Activated naive CD4-positive, alpha-beta T cell treated with anti-CD3 and anti-CD28 coated beads, Interleukin-2, amount 50 U/mL, for 24 hours (primary cell): ENCODE measurements around the gene YOD1.

Experiments
- H3K27ac Mint-ChIP-seq: one replicate; pipeline ENCODE4 v1.8.0; 2021; ENCODE audit warnings: mild to moderate bottlenecking, mixed read lengths
- H3K27me3 Mint-ChIP-seq: one replicate; pipeline ENCODE4 v1.8.0; 2021; ENCODE audit warnings: mixed read lengths
- H3K36me3 Mint-ChIP-seq: one replicate; pipeline ENCODE4 v1.8.0; 2021; ENCODE audit warnings: mixed read lengths
- H3K4me1 Mint-ChIP-seq: one replicate; pipeline ENCODE4 v1.8.0; 2021; ENCODE audit warnings: mixed read lengths
- H3K4me3 Mint-ChIP-seq: one replicate; pipeline ENCODE4 v1.8.0; 2021; ENCODE audit warnings: mild to moderate bottlenecking, mixed read lengths
- H3K9me3 Mint-ChIP-seq: one replicate; pipeline ENCODE4 v1.8.0; 2021; ENCODE audit warnings: mixed read lengths

The YOD1 gene

DNA sequence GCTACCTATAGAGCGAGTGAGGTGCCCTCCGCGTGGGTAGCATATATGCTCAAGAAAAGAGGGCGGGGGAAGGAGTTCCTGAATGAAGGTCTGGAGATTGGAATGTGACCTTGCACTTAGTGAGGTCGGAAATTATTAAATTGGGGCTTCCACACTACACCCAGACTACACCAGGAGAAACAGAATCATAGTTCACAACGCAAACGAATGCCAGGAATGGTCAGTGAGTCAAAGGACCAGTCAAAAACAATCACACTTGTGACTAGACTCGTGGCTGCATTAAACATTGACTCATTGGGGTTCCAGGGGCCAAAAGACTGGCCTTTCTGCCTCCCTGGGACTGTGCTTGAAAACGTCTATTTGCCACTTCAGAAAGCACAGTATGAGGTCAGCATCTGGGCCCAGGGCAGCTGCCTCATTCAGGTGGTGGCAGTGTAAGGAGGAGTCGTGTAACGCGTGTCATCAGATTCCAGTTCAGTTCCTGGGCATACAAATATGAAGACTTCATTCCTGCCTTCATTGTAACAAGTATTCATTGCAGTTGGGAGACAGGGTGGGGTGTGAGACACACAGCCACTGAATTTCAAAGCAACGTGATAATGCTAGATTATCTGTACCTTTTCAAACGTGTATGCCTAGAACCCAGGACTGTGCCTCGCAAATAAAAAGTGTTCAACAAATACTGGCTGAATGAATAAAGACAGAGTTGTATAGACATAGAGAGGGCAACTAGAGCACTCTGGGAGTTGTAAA, at the start of gene YOD1:
YOD1 (minus strand) TSS at position 18 of the 753 bp plus-strand sequence. CDS start 178 bp downstream, outside the sequence.
- Mint-ChIP-seq H3K4me3 (peak within 1 kb of the TSS; percentile 99), H3K4me1 (peaks cover 69% of the 10 kb centered on the region), H3K9me3 (no peaks in the 10 kb centered on the region), H3K36me3 (peaks cover 7% of the 10 kb centered on the region), H3K27me3 (no peaks in the 10 kb centered on the region), H3K27ac (peak within 1 kb of the TSS; percentile 99)

DNA sequence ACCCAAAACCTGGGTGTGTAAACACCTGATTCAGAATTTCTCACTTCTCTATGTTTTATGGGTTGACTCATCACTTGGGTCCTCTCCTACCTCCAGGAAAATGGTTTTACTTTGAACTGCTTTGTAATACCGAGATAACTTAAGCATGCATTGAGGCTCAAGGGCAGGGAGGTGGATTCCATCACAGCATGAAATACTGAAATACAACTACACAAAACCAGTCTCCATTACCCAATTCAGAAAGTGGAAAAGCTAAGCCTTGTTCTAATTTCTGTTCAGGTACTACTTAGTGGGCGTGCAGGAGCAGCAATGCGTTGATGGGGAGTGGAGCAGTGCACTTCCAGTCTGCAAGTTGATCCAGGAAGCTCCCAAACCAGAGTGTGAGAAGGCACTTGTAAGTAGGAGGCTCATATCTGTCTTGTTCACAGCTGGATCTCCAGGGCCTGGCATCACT, 46.9 kb upstream of the YOD1 start:
- peaks cover 9% of the 10 kb centered on the region for H3K4me1 Mint-ChIP-seq
- H3K4me3 Mint-ChIP-seq, result no peak overlapping the region
- peak overlapping the region; percentile 51 for H3K27ac Mint-ChIP-seq
- peaks cover 7% of the 10 kb centered on the region for H3K36me3 Mint-ChIP-seq
- no peaks in the 10 kb centered on the region for H3K9me3 Mint-ChIP-seq
- no peaks in the 10 kb centered on the region for H3K27me3 Mint-ChIP-seq

GRCh38 chr1:207093944-207094343, 42.9 kb upstream of the YOD1 start:
- Mint-ChIP-seq H3K4me1 (peaks cover 32% of the 10 kb centered on the region), H3K27me3 (no peaks in the 10 kb centered on the region), H3K36me3 (peaks cover 4% of the 10 kb centered on the region), H3K27ac (no peak overlapping the region), H3K9me3 (no peaks in the 10 kb centered on the region), H3K4me3 (no peak overlapping the region)

- Mint-ChIP-seq H3K4me3 (no peak overlapping the region), H3K4me1 (peaks cover 35% of the 10 kb centered on the region), H3K36me3 (peaks cover 4% of the 10 kb centered on the region), H3K9me3 (no peaks in the 10 kb centered on the region), H3K27ac (peak overlapping the region; percentile 42), H3K27me3 (no peaks in the 10 kb centered on the region)
Observed at GRCh38 chr1:207091200-207091908, 40.3 kb upstream of the YOD1 start.

DNA sequence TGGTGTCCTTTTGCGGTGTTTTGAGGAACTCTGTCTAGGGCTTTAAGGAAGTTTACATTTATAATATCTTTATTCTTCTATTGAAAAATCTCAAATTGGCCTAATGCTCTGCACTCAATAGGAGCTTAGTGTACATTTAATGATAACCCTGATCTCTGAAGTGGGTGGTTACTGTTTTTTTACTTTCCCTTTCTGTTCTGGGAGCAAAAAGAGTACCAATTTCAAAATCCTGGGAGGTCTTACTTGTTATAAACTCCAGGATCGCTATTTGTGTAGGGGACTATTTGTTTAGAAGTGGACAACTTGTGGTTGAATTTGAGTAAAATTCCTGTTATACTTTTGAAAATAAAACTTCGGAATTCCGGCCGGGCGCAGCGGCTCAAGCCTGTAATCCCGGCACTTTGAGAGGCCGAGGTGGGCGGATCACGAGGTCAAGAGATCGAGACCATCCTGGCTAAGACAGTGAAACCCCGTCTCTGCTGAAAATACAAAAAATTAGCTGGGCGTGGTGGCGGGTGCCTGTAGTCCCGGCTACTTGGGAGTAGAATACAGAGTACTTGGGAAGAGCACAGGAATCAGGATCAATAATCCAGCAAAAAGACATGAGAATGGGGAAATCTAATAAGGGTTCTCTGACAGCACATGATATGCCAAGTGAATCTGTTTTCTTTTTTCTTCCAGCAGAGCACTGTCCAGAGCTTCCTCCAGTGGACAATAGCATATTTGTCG, 38.8 kb upstream of the YOD1 start:
- H3K36me3 Mint-ChIP-seq, result no peaks in the 10 kb centered on the region
- peak overlapping the region; percentile 90 for H3K27ac Mint-ChIP-seq

GRCh38 chr1:207088701-207089626, 38.0 kb upstream of the YOD1 start, which contains the start of gene C4BPB:
TSS of gene C4BPB (plus strand) at chr1:207088860. CDS start at chr1:207089532, 672 bp downstream.
- Mint-ChIP-seq H3K36me3 (no peaks in the 10 kb centered on the region), H3K9me3 (no peaks in the 10 kb centered on the region), H3K4me3 (peak within 1 kb of the TSS; percentile 84), H3K27ac (peak within 1 kb of the TSS; percentile 90), H3K4me1 (peaks cover 46% of the 10 kb centered on the region), H3K27me3 (peaks cover 3% of the 10 kb centered on the region)

More for the DNA sequence above, 38.8 kb upstream of the YOD1 start:
- Mint-ChIP-seq H3K4me1 (peaks cover 42% of the 10 kb centered on the region), H3K9me3 (no peaks in the 10 kb centered on the region), H3K4me3 (peak overlapping the region; percentile 84), H3K27me3 (no peaks in the 10 kb centered on the region)

DNA sequence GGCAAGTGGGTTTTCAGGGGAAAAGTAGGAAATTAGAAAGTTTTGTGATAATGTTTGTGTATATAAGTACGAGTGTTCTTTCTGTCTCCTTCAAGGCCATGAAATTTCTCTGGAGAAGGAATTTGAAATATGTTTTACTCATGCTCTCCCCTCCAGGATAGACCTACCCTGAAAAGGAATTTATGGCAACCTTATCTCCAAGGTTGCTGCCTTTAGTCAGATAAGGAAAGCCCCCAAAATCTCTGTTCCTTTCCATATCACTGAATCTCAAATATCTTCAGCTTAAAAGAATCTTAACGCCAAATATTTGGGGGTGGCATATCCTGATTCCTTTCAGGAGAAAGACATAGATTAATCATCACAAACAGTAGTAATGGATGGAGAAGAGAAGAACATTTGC, 37.2 kb upstream of the YOD1 start:
- Mint-ChIP-seq H3K36me3 (no peaks in the 10 kb centered on the region), H3K27me3 (peaks cover 3% of the 10 kb centered on the region), H3K4me1 (peaks cover 46% of the 10 kb centered on the region), H3K4me3 (no peak overlapping the region), H3K27ac (peak overlapping the region; percentile 35), H3K9me3 (no peaks in the 10 kb centered on the region)

DNA sequence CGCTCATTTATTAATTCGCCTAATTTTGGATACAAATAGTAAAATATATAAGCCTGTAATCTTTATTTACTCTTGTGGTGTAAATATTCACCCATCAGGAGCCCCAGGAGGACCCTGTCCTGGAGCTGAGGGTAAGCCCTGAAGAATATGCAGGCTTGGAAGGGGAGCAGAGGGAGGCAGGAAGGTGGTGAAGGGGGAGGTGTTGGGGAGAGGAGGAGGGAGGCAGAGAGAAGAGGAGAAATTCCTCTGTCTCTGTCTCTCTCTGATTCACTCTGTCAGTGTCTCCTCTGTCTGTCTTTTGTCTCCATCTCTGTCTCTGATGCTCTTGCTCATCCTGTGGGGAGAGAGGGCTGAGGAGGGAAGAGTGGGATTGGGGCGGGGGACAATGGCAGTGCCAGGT, 34.9 kb upstream of the YOD1 start:
- H3K4me1 Mint-ChIP-seq, result peaks cover 40% of the 10 kb centered on the region
- H3K27me3 Mint-ChIP-seq, result peaks cover 4% of the 10 kb centered on the region
- H3K36me3 Mint-ChIP-seq, result no peaks in the 10 kb centered on the region
- no peak overlapping the region for H3K4me3 Mint-ChIP-seq
- H3K27ac Mint-ChIP-seq, result no peak overlapping the region
- no peaks in the 10 kb centered on the region for H3K9me3 Mint-ChIP-seq

DNA sequence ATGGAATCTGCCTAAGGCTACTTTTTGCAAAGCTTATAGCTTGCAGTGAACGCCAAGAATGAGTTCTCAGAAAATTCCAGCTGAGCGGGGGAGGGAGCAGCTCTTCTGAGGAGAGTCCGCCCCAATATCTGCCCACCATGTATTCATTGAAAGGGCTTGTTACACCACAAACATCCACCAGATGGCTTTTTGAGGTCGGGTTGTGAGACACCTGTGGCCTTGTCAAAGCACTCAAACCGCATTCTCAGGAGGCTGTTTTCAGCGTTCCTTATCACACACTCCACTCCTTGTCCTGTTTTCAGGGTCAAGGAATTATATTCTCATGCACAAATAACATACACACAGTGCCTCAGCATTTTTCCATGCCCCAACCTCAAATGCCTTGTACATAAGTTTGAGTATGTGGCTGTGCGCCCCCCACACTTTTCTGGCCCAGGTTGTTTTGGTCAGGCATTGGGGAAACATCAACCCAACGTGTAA, 33.7 kb upstream of the YOD1 start:
- Mint-ChIP-seq H3K27me3 (peaks cover 4% of the 10 kb centered on the region), H3K9me3 (no peaks in the 10 kb centered on the region), H3K27ac (peak overlapping the region; percentile 12), H3K4me1 (peaks cover 31% of the 10 kb centered on the region), H3K36me3 (no peaks in the 10 kb centered on the region), H3K4me3 (no peak overlapping the region)

DNA sequence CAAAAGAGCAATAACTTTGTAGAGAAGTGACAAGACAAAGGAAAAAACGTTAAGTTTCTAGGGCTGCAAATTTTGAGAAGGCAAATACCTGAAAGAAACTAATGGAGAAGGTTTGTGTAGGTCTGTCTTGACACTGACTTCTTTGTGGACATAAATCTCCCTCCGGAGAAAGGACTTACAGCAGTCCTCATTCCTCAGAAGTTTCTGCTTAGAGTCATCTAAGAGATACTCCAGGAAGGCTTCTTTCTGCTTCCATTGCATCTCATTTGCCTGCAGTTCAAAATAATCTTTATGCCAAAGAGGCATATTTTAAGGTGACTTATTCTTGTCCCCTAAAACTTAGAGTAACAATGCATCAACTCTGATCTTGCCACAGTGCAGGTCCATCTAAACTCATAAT, 33.2 kb upstream of the YOD1 start:
- peaks cover 26% of the 10 kb centered on the region for H3K4me1 Mint-ChIP-seq
- no peaks in the 10 kb centered on the region for H3K36me3 Mint-ChIP-seq
- peaks cover 4% of the 10 kb centered on the region for H3K27me3 Mint-ChIP-seq
- no peak overlapping the region for H3K27ac Mint-ChIP-seq
- H3K9me3 Mint-ChIP-seq, result no peaks in the 10 kb centered on the region
- no peak overlapping the region for H3K4me3 Mint-ChIP-seq

DNA sequence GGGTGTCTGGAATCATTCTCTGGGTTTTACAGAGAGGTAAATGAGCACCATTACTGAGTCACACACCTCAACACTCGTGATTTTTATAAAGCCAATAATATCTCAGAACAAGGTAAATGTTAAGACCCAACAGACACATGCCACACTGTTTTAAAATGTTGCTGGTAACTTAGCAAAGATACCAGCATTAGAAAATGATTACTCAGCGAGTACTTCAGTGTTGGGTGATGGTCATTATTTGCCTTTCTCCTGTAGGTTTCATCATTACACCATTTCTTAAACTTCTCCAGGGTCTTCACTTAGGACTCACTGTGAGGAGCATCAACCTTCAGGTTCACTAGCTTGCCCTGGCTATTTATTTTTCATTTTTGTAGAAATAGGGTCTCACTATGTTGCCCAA, 30.8 kb upstream of the YOD1 start:
- H3K27me3 Mint-ChIP-seq, result peaks cover 4% of the 10 kb centered on the region
- H3K36me3 Mint-ChIP-seq, result no peaks in the 10 kb centered on the region
- no peaks in the 10 kb centered on the region for H3K9me3 Mint-ChIP-seq
- no peak overlapping the region for H3K4me3 Mint-ChIP-seq
- peaks cover 11% of the 10 kb centered on the region for H3K4me1 Mint-ChIP-seq
- H3K27ac Mint-ChIP-seq, result no peak overlapping the region

DNA sequence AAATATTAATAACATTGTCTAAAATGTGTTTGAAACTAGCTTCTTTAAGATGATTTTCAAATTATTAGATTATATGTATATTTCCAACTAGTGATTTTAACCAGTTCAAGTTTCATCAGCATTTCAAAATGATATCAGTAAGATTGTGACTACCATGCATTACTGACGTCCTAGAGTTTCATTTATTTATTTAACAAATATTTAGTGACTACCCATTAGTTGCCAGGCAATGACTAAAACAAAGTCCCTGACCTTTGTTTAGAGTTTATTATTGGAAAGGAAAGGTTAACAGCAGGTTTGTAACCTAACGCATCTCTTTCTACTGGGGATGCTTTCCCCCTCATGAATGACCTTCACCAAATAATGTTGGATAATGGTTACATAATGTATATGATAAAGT, 30.1 kb upstream of the YOD1 start:
- Mint-ChIP-seq H3K4me3 (no peak overlapping the region), H3K27me3 (peaks cover 4% of the 10 kb centered on the region), H3K4me1 (peaks cover 11% of the 10 kb centered on the region), H3K27ac (no peak overlapping the region), H3K36me3 (no peaks in the 10 kb centered on the region), H3K9me3 (no peaks in the 10 kb centered on the region)

DNA sequence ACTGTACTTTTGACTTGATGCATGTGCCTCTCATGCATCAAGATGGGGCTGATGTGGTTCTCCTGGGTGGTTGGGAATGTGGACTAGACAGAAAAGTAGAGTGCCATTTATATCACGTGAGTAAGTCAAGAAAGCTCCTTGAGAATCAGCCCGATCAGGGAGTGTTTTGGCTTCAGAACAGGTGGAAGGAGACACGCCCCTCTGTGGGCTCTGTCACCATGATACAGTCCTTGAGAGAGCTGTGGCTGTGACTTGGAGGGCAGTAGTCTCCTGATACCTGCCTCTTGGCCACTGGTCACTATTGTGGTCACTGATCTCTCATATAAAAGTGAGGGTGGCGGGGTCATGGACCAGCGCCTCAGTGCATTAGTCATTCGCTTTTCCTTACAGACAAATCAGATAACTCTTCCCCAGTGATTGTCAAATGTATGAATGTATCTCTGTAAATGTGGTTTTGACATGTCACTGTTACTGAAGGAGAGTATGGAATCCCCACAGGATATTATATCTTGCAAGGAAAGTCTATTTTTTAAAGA, 28.8 kb upstream of the YOD1 start:
- H3K27ac Mint-ChIP-seq, result no peak overlapping the region
- no peaks in the 10 kb centered on the region for H3K9me3 Mint-ChIP-seq
- H3K4me1 Mint-ChIP-seq, result peaks cover 4% of the 10 kb centered on the region
- H3K36me3 Mint-ChIP-seq, result no peaks in the 10 kb centered on the region
- peaks cover 4% of the 10 kb centered on the region for H3K27me3 Mint-ChIP-seq
- no peak overlapping the region for H3K4me3 Mint-ChIP-seq

GRCh38 chr1:207078578-207079132, 27.6 kb upstream of the YOD1 start:
- no peaks in the 10 kb centered on the region for H3K36me3 Mint-ChIP-seq
- H3K9me3 Mint-ChIP-seq, result no peaks in the 10 kb centered on the region
- no peak overlapping the region for H3K4me3 Mint-ChIP-seq
- no peaks in the 10 kb centered on the region for H3K4me1 Mint-ChIP-seq
- H3K27me3 Mint-ChIP-seq, result peaks cover 2% of the 10 kb centered on the region
- no peak overlapping the region for H3K27ac Mint-ChIP-seq
